Liver (tissue), 9 donors: ENCODE data around the gene ENGASE. TPM values are rescaled to one million over a fixed set of nuclear protein-coding genes. Genes with fewer than 3 reads are reported as not detected.

Source experiments
- DNase-seq: peaks from one replicate; pipeline ENCODE4 v3.0.0-alpha.2; 2017; ENCODE audit warnings: low spot score
- H3K27ac ChIP-seq, 2 donors: one replicate each; pipeline ENCODE4 v1.7.0; 2013; ENCODE audit warnings: inconsistent platforms in 2 of 2, low read length in 2 of 2, control low read depth in 1 of 2, low read depth in 1 of 2, mild to moderate bottlenecking in 1 of 2
- H3K27me3 ChIP-seq, 4 donors: one replicate each; pipeline versions ENCODE4 v1.6.1 to v1.7.0; 2013; ENCODE audit warnings: low read length in 3 of 4, inconsistent platforms in 1 of 4, mild to moderate bottlenecking in 1 of 4, moderate library complexity in 1 of 4; ENCODE audit not compliant: control insufficient read depth in 4 of 4, insufficient read depth in 4 of 4
- H3K36me3 ChIP-seq, 4 donors: one replicate each; pipeline versions ENCODE4 v1.6.1 to v1.7.0; 2013; ENCODE audit warnings: low read length in 3 of 4, mild to moderate bottlenecking in 3 of 4, low read depth in 1 of 4, moderate library complexity in 1 of 4; ENCODE audit not compliant: control insufficient read depth in 4 of 4, insufficient read depth in 3 of 4
- H3K4me1 ChIP-seq, 4 donors: one replicate each; pipeline versions ENCODE4 v1.6.1 to v1.7.0; 2013; ENCODE audit warnings: low read length in 3 of 4, mild to moderate bottlenecking in 3 of 4, moderate library complexity in 1 of 4; ENCODE audit not compliant: control insufficient read depth in 4 of 4, insufficient read depth in 4 of 4
- H3K4me3 ChIP-seq, 3 donors: one replicate each; pipeline versions ENCODE4 v1.6.1 to v1.7.0; 2013; ENCODE audit warnings: low read length in 3 of 3, control low read depth in 1 of 3, low read depth in 1 of 3, mild to moderate bottlenecking in 1 of 3
- H3K9ac ChIP-seq, 2 donors: one replicate each; pipeline ENCODE4 v1.7.0; 2013; ENCODE audit warnings: low read length in 2 of 2, mild to moderate bottlenecking in 2 of 2, moderate library complexity in 2 of 2, control low read depth in 1 of 2, low read depth in 1 of 2
- H3K9me3 ChIP-seq, 4 donors: one replicate each; pipeline versions ENCODE4 v1.6.1 to v1.7.0; 2013; ENCODE audit warnings: low read length in 3 of 4; ENCODE audit not compliant: control insufficient read depth in 4 of 4
- EGR1 ChIP-seq, 2 donors: IDR thresholded peaks; 2 replicates each; pipeline ENCODE4 v1.6.1; 2016 to 2018; ENCODE audit warnings: antibody characterized with exemption in 2 of 2, low read depth in 2 of 2
- FOXA1 ChIP-seq: IDR thresholded peaks from 2 replicates; pipeline ENCODE4 v1.6.1; 2016; ENCODE audit warnings: antibody characterized with exemption
- FOXA2 ChIP-seq: IDR thresholded peaks from 2 replicates; pipeline ENCODE4 v1.6.1; 2016; ENCODE audit warnings: antibody characterized with exemption
- GABPA ChIP-seq, 2 donors: IDR thresholded peaks in 1 of 2; conservative IDR thresholded peaks in 1 of 2; 2 replicates each; pipeline ENCODE4 v1.6.1; 2016; ENCODE audit warnings: antibody characterized with exemption in 2 of 2, mild to moderate bottlenecking in 1 of 2, moderate library complexity in 1 of 2
- MAX ChIP-seq: IDR thresholded peaks from 2 replicates; pipeline ENCODE4 v1.6.1; 2016; ENCODE audit warnings: antibody characterized with exemption
- NR2F2 ChIP-seq: IDR thresholded peaks from 2 replicates; pipeline ENCODE4 v1.6.1; 2016; ENCODE audit warnings: antibody characterized with exemption
- REST ChIP-seq: IDR thresholded peaks from 2 replicates; pipeline ENCODE4 v1.6.1; 2016; ENCODE audit warnings: antibody characterized with exemption, mild to moderate bottlenecking
- SP1 ChIP-seq: IDR thresholded peaks from 2 replicates; pipeline ENCODE4 v1.6.1; 2018; ENCODE audit warnings: antibody characterized with exemption, mild to moderate bottlenecking
- ZBTB33 ChIP-seq: IDR thresholded peaks from 2 replicates; pipeline ENCODE4 v1.6.1; 2016; ENCODE audit warnings: antibody characterized with exemption
- WGBS: extraction: QIAGEN DNeasy Blood & Tissue Kit; methylation state at CpG from one replicate; pipeline ENCODE4 v1.1.7; 2013; 5-methylcytosine and 5-hydroxymethylcytosine counted together
- polyA plus RNA-seq, 2 donors: library from polyadenylated mRNA; stranded (reverse) in 1 of 2; unstranded in 1 of 2; fragments of 200-250 nt in 1 of 2; fragments of >200 nt in 1 of 2; fragmentation: Nextera tagmentation in 1 of 2; extraction: Ambion mirVana in 1 of 2; gene quantifications; one replicate each; pipeline versions ENCODE4 v1.2.1 to v1.2.3, GENCODE V29; 2013 to 2015
- total RNA-seq, 2 donors: library from RNA; depleted of rRNA; stranded (reverse); fragments of >200 nt; gene quantifications; one replicate each; pipeline ENCODE4 v1.2.3, GENCODE V29; 2014
- donor health status: healthy.
- donor health status: healthy.
- donor health status: healthy.
- donor health status: healthy.
- donor health status: healthy.

The ENGASE gene
- total and polyA plus RNA-seq, 4 donors = 5.2 to 33.6 (median 7.8) TPM

- no peaks in the 10 kb centered on the region for H3K9me3 ChIP-seq
- H3K9ac ChIP-seq = no peak overlapping the region
- no peaks in the 10 kb centered on the region for H3K4me1 ChIP-seq
- H3K4me3 ChIP-seq = no peak overlapping the region
- DNase-seq = no peak
- peaks cover 0 to 8% (median 1%) of the 10 kb centered on the region in 4 donors for H3K27me3 ChIP-seq
- H3K36me3 ChIP-seq = no peaks in the 10 kb centered on the region
- no peak overlapping the region for H3K27ac ChIP-seq
- WGBS = 62% methylated on average over 12 of the region's 12 CpGs
- no peak for TF ChIP-seq ZBTB33
- TF ChIP-seq FOXA1 = no peak
- no peak for TF ChIP-seq SP1
- no peak for TF ChIP-seq REST
- TF ChIP-seq NR2F2 = no peak
- no peak for TF ChIP-seq FOXA2
- TF ChIP-seq GABPA (IDR thresholded peaks at IDR 0.05 in 1 of 2, conservative IDR thresholded peaks at IDR 0.05 in 1 of 2) = no peak
Measured at GRCh38 chr17:79043931-79044320, 30.7 kb upstream of the ENGASE start.

GRCh38 chr17:79044462-79044861, 30.2 kb upstream of the ENGASE start:
- no peak overlapping the region for H3K9ac ChIP-seq
- no peaks in the 10 kb centered on the region for H3K36me3 ChIP-seq
- 77% methylated on average over 11 of the region's 11 CpGs for WGBS
- no peak overlapping the region for H3K4me3 ChIP-seq
- no peaks in the 10 kb centered on the region for H3K9me3 ChIP-seq
- H3K27me3 ChIP-seq = peaks cover 0 to 8% (median 1%) of the 10 kb centered on the region in 4 donors
- DNase-seq = no peak
- no peak overlapping the region for H3K27ac ChIP-seq
- TF ChIP-seq EGR1 (IDR thresholded peaks at IDR 0.05; ENCODE audit: low read depth in 2 of 2) (no peak), MAX (no peak), ZBTB33 (no peak)
- no peaks in the 10 kb centered on the region for H3K4me1 ChIP-seq
